ENCODE results near the gene NAT16.

NAT16 gene

GRCh38 chr7:101162551-101163278, 17.4 kb downstream of the NAT16 start:
- H3K27me3 ChIP-seq (ENCODE audit: insufficient read depth, low read length, poor library complexity): peaks cover 9% of the 10 kb centered on the region
- ATAC-seq (ENCODE audit: insufficient read depth, low read depth) (peak; percentile 73), DNase-seq (peak; percentile 83)
- H2AFZ ChIP-seq (ENCODE audit: low read depth, low read length): peak overlapping the region; percentile 91
- peak overlapping the region; percentile 78 for H3K4me2 ChIP-seq (ENCODE audit: insufficient read depth, low read length)
- TF ChIP-seq, protein P1, sequence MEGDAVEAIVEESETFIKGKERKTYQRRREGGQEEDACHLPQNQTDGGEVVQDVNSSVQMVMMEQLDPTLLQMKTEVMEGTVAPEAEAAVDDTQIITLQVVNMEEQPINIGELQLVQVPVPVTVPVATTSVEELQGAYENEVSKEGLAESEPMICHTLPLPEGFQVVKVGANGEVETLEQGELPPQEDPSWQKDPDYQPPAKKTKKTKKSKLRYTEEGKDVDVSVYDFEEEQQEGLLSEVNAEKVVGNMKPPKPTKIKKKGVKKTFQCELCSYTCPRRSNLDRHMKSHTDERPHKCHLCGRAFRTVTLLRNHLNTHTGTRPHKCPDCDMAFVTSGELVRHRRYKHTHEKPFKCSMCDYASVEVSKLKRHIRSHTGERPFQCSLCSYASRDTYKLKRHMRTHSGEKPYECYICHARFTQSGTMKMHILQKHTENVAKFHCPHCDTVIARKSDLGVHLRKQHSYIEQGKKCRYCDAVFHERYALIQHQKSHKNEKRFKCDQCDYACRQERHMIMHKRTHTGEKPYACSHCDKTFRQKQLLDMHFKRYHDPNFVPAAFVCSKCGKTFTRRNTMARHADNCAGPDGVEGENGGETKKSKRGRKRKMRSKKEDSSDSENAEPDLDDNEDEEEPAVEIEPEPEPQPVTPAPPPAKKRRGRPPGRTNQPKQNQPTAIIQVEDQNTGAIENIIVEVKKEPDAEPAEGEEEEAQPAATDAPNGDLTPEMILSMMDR (IDR thresholded peaks at IDR 0.05; ENCODE audit: borderline replicate concordance, extremely low read depth, low read length, poor library complexity, severe bottlenecking): no peak
- TF ChIP-seq EZH2 (IDR thresholded peaks at IDR 0.05; ENCODE audit: borderline replicate concordance, low read depth, low read length, severe bottlenecking): no peak
- peaks cover 51% of the 10 kb centered on the region for H3K4me1 ChIP-seq (ENCODE audit: insufficient read depth, low read length)
- no peaks in the 10 kb centered on the region for H3K9me3 ChIP-seq (ENCODE audit: insufficient read depth, low read length, severe bottlenecking)
- peaks cover 22% of the 10 kb centered on the region for H3K36me3 ChIP-seq (ENCODE audit: insufficient read depth, low read length)
- peak overlapping the region; percentile 90 for H3K27ac ChIP-seq (ENCODE audit: low read length)
- H4K20me1 ChIP-seq (ENCODE audit: insufficient read depth, low read length): peaks cover 31% of the 10 kb centered on the region
- H3K4me3 ChIP-seq (ENCODE audit: low read depth in 1 of 2, low read length in 2 of 2): peak overlapping the region; percentile 23 to 72; a peak in 3 of 4 replicates
- H3K79me2 ChIP-seq (ENCODE audit: insufficient read depth, low read length): peaks cover 3% of the 10 kb centered on the region
- peak overlapping the region; percentile 61 for H3K9ac ChIP-seq (ENCODE audit: low read depth, low read length)

- H3K9ac ChIP-seq (ENCODE audit: low read depth, low read length): peak overlapping the region; percentile 61
- H3K79me2 ChIP-seq (ENCODE audit: insufficient read depth, low read length): peaks cover 3% of the 10 kb centered on the region
- H4K20me1 ChIP-seq (ENCODE audit: insufficient read depth, low read length): peaks cover 23% of the 10 kb centered on the region
- H3K9me3 ChIP-seq (ENCODE audit: insufficient read depth, low read length, severe bottlenecking): no peaks in the 10 kb centered on the region
- H3K27me3 ChIP-seq (ENCODE audit: insufficient read depth, low read length, poor library complexity): peaks cover 1% of the 10 kb centered on the region
- TF ChIP-seq EZH2 (IDR thresholded peaks at IDR 0.05; ENCODE audit: borderline replicate concordance, low read depth, low read length, severe bottlenecking): no peak
- TF ChIP-seq, protein P1 (IDR thresholded peaks at IDR 0.05; ENCODE audit: borderline replicate concordance, extremely low read depth, low read length, poor library complexity, severe bottlenecking): no peak
- no peak overlapping the region for H2AFZ ChIP-seq (ENCODE audit: low read depth, low read length)
- peak overlapping the region; percentile 90; the same call in 1 of the 2 replicates for H3K27ac ChIP-seq (ENCODE audit: low read length)
- H3K4me1 ChIP-seq (ENCODE audit: insufficient read depth, low read length): peaks cover 43% of the 10 kb centered on the region
- no peak overlapping the region; a peak in 1 of 4 replicates for H3K4me3 ChIP-seq (ENCODE audit: low read depth in 1 of 2, low read length in 2 of 2)
- no peak for ATAC-seq (ENCODE audit: insufficient read depth, low read depth)
- H3K4me2 ChIP-seq (ENCODE audit: insufficient read depth, low read length): peak overlapping the region; percentile 78; the same call in 1 of the 2 replicates
- peaks cover 28% of the 10 kb centered on the region for H3K36me3 ChIP-seq (ENCODE audit: insufficient read depth, low read length)
- DNase-seq: no peak
Observed at GRCh38 chr7:101161692-101162471, 18.2 kb downstream of the NAT16 start.

DNA sequence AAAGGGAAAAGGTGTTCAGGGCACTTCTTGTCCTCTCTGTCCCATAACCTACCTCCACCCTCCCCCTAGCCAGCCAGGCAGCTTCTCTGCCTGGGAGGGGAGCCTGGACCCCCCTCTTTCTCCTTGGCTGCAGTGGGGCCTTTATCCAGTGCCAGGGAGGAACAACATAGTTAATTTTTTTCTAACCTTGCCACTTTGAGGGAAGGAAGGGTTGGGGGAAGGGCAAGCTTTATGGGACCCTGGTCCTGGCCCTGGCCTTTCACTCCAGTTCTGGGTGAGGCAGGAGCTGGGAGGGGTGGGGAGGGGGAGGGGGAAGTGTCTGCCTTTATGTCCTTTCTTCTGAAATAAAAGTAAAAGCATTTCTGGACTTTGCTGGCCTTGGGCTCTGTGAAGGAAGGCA, 19.2 kb downstream of the NAT16 start:
- peaks cover 32% of the 10 kb centered on the region for H3K36me3 ChIP-seq (ENCODE audit: insufficient read depth, low read length)
- no peak overlapping the region for H3K4me2 ChIP-seq (ENCODE audit: insufficient read depth, low read length)
- H3K27me3 ChIP-seq (ENCODE audit: insufficient read depth, low read length, poor library complexity): no peaks in the 10 kb centered on the region
- DNase-seq (no peak), ATAC-seq (ENCODE audit: insufficient read depth, low read depth) (no peak)
- H2AFZ ChIP-seq (ENCODE audit: low read depth, low read length): no peak overlapping the region
- peaks cover 37% of the 10 kb centered on the region for H3K4me1 ChIP-seq (ENCODE audit: insufficient read depth, low read length)
- H3K27ac ChIP-seq (ENCODE audit: low read length): no peak overlapping the region
- H3K4me3 ChIP-seq (ENCODE audit: low read depth in 1 of 2, low read length in 2 of 2): no peak overlapping the region
- peaks cover 3% of the 10 kb centered on the region for H3K79me2 ChIP-seq (ENCODE audit: insufficient read depth, low read length)
- no peaks in the 10 kb centered on the region for H3K9me3 ChIP-seq (ENCODE audit: insufficient read depth, low read length, severe bottlenecking)
- no peak for TF ChIP-seq EZH2 (IDR thresholded peaks at IDR 0.05; ENCODE audit: borderline replicate concordance, low read depth, low read length, severe bottlenecking)
- no peak overlapping the region for H3K9ac ChIP-seq (ENCODE audit: low read depth, low read length)
- H4K20me1 ChIP-seq (ENCODE audit: insufficient read depth, low read length): peaks cover 17% of the 10 kb centered on the region

Measured in DND-41 (cell line).